ENCODE results near the gene RIC3.

RIC3 gene

GRCh38 chr11:8066036-8066910, 102.6 kb downstream of the RIC3 start:
- DNase-seq = no peak

- DNase-seq = no peak
These were observed 103.8 kb downstream of the RIC3 start for GRCh38 chr11:8065031-8065430.

GRCh38 chr11:8063324-8063723, 105.5 kb downstream of the RIC3 start:
- DNase-seq = no peak

- DNase-seq = no peak
These were observed 106.0 kb downstream of the RIC3 start for GRCh38 chr11:8062781-8063257.

GRCh38 chr11:8061555-8062428, 107.0 kb downstream of the RIC3 start:
- no peak for DNase-seq

GRCh38 chr11:8060801-8061554, 107.8 kb downstream of the RIC3 start:
- no peak for DNase-seq

- DNase-seq = no peak
These were observed 108.6 kb downstream of the RIC3 start for GRCh38 chr11:8060146-8060719.

GRCh38 chr11:8059571-8060011, 109.2 kb downstream of the RIC3 start:
- no peak for DNase-seq

- DNase-seq = no peak
These were observed 109.8 kb downstream of the RIC3 start for GRCh38 chr11:8059030-8059429.

GRCh38 chr11:8058216-8058615, 110.6 kb downstream of the RIC3 start:
- DNase-seq = no peak

- no peak for DNase-seq
These were observed 111.9 kb downstream of the RIC3 start for GRCh38 chr11:8056810-8057463.

Data from activated T-cell treated with anti-CD3 and anti-CD28 coated beads, Interleukin-2, amount 50 U/mL, for 48 hours (primary cell).